Neural progenitor cell (in vitro differentiated cells): ENCODE data around the gene BNIPL.

Experiments
- CTCF ChIP-seq: fragments of 200-600 bp; sonication (generic); IDR thresholded peaks from 2 replicates; pipeline ENCODE4 v1.5.1; 2017; ENCODE audit warnings: antibody characterized with exemption, mild to moderate bottlenecking
- EZH2 ChIP-seq: fragments of 200-600 bp; sonication (generic); IDR thresholded peaks from 2 replicates; pipeline ENCODE4 v1.6.1; 2017; ENCODE audit warnings: antibody characterized with exemption, mild to moderate bottlenecking, moderate library complexity

GRCh38 chr1:150995896-150996295 is 40.5 kb upstream of the BNIPL start:
- TF ChIP-seq EZH2 (no peak), CTCF (peak; percentile 85)
